NCI-H82 (cell line): Measurements from ENCODE around the gene SUFU.
A peak's percentile ranks its signal among the peaks of the same experiment; 100 is the strongest.

Experiments
- DNase-seq: peaks from one replicate; lab custom pipeline; 2025; lab: John Stamatoyannopoulos, UW

The SUFU gene

GRCh38 chr10:102673236-102673818 lies 169.6 kb downstream of the SUFU start:
- DNase-seq: no peak

- DNase-seq: peak; percentile 49
Measured at GRCh38 chr10:102673819-102674511, 170.2 kb downstream of the SUFU start.

GRCh38 chr10:102674566-102674965 lies 170.8 kb downstream of the SUFU start:
- DNase-seq: peak; percentile 14

GRCh38 chr10:102675011-102675665 lies 171.4 kb downstream of the SUFU start:
- DNase-seq: peak; percentile 32

GRCh38 chr10:102675666-102676533 lies 172.1 kb downstream of the SUFU start:
- DNase-seq: peak; percentile 78

GRCh38 chr10:102676534-102677315 lies 173.0 kb downstream of the SUFU start:
- DNase-seq: no peak

GRCh38 chr10:102677331-102678067 lies 173.7 kb downstream of the SUFU start:
- peak; percentile 37 for DNase-seq

GRCh38 chr10:102678068-102678400 lies 174.3 kb downstream of the SUFU start:
- DNase-seq: no peak

GRCh38 chr10:102678842-102679289 lies 175.1 kb downstream of the SUFU start:
- DNase-seq: peak; percentile 82

- no peak for DNase-seq
Measured at GRCh38 chr10:102679596-102679995, 175.8 kb downstream of the SUFU start.

- DNase-seq: no peak
Measured at GRCh38 chr10:102681696-102682095, 177.9 kb downstream of the SUFU start.

GRCh38 chr10:102682416-102682815 lies 178.6 kb downstream of the SUFU start:
- DNase-seq: no peak

GRCh38 chr10:102682981-102683380 lies 179.2 kb downstream of the SUFU start:
- DNase-seq: no peak
